HG02840 (cell line): ENCODE measurements around the gene FGFRL1.
A peak's percentile ranks its signal among the peaks of the same experiment; 100 is the strongest.

Source experiments
- ATAC-seq: cut with Tn5 transposase; IDR thresholded peaks from one replicate; pipeline ENCODE4 v1.9.1; 2021; ENCODE audit warnings: mild to moderate bottlenecking, moderate library complexity, moderate number of reproducible peaks; ENCODE audit not compliant: unreplicated experiment, low FRiP score

Gene FGFRL1

GRCh38 chr4:1004071-1004418, 7.4 kb upstream of the FGFRL1 start:
- no peak for ATAC-seq

DNA sequence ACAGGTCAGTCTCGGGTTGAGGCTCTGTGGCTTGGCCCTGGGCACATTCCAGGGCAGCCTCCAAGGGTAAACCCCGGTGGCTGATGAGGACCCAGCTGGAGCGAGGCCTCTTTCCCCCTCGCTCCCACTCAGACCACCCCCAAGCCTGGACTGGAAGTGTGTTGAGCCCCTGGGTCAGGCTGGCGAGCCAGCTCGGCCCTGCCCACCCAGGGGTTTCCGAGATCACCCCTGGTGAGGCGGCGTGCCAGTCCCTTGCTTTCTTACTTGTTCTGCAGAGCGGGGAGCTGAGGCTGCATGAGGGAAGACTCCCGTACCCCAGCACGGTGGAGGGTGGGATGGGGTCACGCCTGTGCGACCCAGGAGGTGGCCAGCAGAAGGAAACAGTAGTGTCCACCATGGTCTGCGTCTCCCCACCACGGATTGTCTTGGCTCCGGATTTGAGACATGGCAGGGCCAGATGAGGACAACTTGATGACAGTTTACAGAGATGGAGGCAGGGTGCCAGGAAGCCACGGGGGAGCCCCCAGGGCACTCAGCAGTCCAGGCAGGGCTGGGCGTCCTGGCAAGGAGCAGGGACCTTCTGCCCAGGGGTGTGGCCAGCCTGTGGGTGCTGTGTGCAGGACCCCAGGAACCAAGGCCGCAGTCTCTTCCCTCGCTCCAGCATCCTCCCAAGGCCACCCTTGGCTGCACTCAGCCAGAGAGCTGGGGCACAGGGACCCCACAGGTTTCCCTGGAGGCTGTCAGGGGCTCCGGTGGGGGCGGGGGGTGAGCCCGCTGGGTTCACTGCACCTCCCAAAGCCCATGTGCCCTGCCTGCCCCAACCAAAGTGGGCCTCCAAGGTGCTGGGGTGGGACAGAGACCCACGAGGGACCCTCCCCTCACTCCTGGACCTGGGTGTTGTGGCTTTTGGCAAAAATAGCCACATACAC, 6.6 kb upstream of the FGFRL1 start:
- ATAC-seq = no peak

- no peak for ATAC-seq
Observed at GRCh38 chr4:1006856-1007255, 4.6 kb upstream of the FGFRL1 start.

DNA sequence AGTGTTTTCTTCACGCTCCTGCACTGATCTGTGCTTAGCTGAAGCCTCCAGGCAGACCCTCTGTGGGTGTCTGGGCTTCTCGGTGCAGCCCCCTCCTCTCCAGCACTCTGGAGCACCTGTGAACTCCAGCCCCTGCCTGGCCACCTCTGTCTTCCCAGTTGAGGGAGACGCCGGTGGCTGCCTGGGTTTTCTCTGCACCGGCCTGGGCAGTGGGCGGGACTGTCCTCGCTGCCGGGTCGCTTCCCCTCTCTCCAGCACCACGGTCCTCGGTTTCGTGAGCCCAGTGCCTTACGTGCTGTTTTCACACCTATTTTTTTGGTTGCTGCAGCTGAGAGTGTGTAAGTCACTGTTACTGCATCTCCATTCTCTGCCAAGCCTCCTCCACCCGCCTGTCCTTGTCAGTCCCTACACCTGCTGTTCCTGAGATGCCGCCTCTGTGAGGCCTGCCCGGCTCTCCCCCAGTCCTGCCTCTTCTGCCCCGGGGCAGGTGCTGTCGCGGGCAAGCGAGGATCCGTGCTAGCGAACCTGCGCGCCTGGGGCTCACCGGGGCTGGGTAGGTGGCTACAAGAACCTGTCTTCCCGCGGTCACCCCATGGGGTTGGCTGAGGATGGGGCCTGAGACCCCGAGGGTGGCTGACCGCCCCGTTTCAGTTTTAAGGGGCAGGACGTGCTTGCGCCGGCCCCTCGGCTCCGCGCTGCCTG, 2.4 kb upstream of the FGFRL1 start:
- peak; percentile 2 for ATAC-seq

DNA sequence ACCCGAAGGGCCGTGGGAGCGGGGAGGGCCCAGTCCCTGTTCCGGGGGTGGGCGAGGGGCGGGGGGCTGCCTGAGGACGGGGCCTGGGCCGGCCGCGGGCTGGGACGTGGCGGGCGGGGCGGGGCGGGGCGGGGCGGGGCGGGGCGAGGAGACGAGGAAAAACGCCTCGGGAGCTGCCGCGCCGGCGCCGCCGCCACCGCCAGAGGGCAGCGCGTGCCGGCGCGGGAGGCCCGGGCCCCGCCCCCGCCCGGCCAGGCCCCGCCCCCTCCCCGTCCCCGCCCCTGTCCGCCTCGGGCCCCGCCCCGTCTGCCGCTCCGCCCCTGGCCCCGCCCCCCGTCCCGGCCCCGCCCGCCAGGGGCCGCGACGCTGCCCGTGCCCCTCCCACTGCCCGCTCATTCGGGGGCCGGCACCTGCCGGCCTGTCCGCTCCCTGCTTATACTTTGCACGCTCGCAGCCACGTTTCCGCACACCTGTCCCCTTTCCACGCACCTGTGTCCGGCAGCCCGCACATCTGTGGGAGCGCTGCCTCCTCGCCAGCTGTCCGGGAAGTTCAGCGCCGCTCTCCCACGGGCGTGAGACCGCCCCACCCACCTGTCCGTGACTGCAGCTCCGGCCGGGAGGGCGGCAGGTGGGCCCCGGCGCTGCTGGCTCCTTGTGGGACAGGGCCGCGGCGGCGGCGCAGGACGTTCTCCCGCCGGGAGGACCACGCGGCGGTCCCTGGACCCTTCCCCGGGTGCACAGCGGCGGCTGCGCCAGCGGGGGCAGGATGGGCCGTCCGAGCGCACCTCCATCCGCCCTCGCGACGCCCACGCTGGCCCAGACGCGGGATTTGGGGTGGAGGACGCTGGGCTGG, 1.7 kb upstream of the FGFRL1 start:
- peak; percentile 47 for ATAC-seq

- peak; percentile 8 for ATAC-seq
Observed at GRCh38 chr4:1010395-1011021, 918 bp upstream of the FGFRL1 start.

- ATAC-seq = no peak
Observed at GRCh38 chr4:1011666-1012033, 224 bp downstream of the FGFRL1 start.

GRCh38 chr4:1012034-1012739, 761 bp downstream of the FGFRL1 start:
- ATAC-seq = no peak

- no peak for ATAC-seq
Observed at GRCh38 chr4:1013225-1014073, 2.0 kb downstream of the FGFRL1 start.

GRCh38 chr4:1014291-1015167, 3.1 kb downstream of the FGFRL1 start:
- no peak for ATAC-seq

GRCh38 chr4:1015179-1015578, 3.8 kb downstream of the FGFRL1 start:
- no peak for ATAC-seq

GRCh38 chr4:1015746-1016145, 4.3 kb downstream of the FGFRL1 start:
- ATAC-seq = no peak

- ATAC-seq = no peak
Observed at GRCh38 chr4:1017211-1017610, 5.8 kb downstream of the FGFRL1 start.

GRCh38 chr4:1017706-1018105, 6.3 kb downstream of the FGFRL1 start:
- no peak for ATAC-seq

DNA sequence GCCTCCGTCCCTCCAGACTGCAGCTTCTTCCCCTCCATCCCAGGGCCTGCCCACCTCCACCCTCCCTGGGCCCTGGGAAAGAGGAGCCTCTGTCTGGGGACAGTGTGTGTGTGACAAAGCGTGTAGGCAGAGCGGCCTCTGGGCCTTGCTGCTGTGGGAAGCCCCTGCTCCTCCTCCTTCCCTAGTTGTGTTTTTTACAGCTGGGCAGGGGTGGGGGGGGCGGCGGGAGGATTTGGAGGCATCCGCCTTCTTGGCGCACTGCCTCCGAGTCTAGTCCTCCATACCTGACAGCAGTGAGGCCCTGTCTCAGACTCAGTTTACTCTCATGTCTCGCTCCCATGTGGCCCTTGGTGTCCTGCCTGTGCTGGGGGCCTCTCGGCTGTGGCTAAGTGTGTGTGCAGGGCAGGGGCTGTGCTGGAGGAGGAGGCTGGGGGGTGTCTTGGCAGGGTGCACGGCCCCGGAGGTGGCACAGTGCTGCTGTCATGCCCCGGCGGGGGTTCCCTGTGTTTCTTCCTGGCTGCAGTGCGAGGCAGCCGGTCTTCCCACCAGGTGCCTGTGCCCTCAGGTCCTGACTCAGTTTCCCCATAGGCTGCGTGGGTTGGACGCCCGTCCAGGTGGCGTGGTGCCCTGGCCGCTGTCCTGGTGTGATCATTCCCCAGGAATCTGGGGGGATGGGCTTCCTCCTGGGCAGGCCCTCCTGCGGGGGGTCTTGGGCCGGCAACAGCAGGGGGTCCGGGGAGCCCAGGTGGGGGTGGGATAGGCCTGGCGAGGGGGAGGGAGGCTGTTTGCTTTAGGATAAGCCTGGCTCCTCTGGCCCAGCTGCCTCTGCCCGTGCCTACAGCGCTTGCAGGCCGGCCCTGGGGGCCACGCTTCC, 7.0 kb downstream of the FGFRL1 start:
- no peak for ATAC-seq

DNA sequence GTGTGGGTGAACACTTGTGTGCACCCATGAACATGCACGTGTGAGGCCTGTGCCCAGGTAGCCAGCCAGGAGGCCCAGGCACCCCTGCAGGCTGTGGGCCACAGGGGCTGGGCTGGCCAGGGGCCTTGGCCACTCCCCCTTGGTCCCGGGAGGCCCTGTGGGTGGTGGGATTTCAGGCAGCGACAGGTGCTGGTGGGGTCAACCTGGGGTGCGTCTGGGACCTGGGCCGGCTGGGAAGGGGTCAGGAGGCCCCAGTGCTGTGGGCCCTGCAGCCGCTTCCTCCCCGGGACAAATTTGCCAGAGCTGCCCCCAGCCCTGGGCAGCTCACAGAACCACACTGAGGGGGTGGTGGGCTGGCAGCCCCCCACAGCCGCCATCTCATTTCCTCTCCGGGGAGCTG, 7.9 kb downstream of the FGFRL1 start:
- ATAC-seq = no peak
